ENCODE measurements around the gene SLC9A8.

The SLC9A8 gene

GRCh38 chr20:49865559-49865958 is 52.9 kb downstream of the SLC9A8 start:
- no peak for TF ChIP-seq CTCF (IDR thresholded peaks at IDR 0.05; ENCODE audit: poor library complexity, severe bottlenecking)
- peaks cover 25% of the 10 kb centered on the region for H3K36me3 ChIP-seq (ENCODE audit: low read depth)
- DNase-seq (ENCODE audit: low spot score) (no peak), ATAC-seq (ENCODE audit: low read depth) (no peak)
- no peaks in the 10 kb centered on the region for H3K27me3 ChIP-seq (ENCODE audit: insufficient read depth, poor library complexity, severe bottlenecking)
- H3K4me3 ChIP-seq (ENCODE audit: severe bottlenecking), result no peak overlapping the region
- H3K27ac ChIP-seq (ENCODE audit: poor library complexity, severe bottlenecking), result no peak overlapping the region
- H3K4me1 ChIP-seq (ENCODE audit: insufficient read depth, poor library complexity, severe bottlenecking), result no peaks in the 10 kb centered on the region
- H3K9me3 ChIP-seq (ENCODE audit: severe bottlenecking), result no peaks in the 10 kb centered on the region

DNA sequence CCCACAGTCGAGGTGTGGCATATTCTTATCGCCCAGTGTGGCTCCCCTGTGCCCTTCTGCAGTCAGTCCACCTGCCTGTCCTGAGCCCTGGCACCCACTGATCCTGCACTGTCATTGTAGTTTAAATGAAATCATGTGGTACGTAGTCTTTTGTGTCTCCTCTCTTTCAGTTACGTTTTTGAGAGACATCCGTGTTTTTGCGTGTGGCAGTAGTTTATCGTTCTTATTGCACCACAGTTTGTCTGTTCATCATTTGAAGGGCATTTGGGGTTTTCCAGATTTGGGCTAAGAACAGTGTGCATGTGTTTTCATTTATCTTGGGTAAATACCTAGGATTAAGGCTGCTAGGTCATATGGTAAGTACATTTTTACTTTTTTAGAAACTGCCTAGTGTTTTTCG is 53.4 kb downstream of the SLC9A8 start:
- TF ChIP-seq CTCF (IDR thresholded peaks at IDR 0.05; ENCODE audit: poor library complexity, severe bottlenecking), result no peak
- no peaks in the 10 kb centered on the region for H3K9me3 ChIP-seq (ENCODE audit: severe bottlenecking)
- ATAC-seq (ENCODE audit: low read depth), result no peak
- peaks cover 25% of the 10 kb centered on the region for H3K36me3 ChIP-seq (ENCODE audit: low read depth)
- DNase-seq (ENCODE audit: low spot score), result no peak
- H3K4me3 ChIP-seq (ENCODE audit: severe bottlenecking), result no peak overlapping the region
- no peaks in the 10 kb centered on the region for H3K4me1 ChIP-seq (ENCODE audit: insufficient read depth, poor library complexity, severe bottlenecking)
- H3K27me3 ChIP-seq (ENCODE audit: insufficient read depth, poor library complexity, severe bottlenecking), result no peaks in the 10 kb centered on the region
- H3K27ac ChIP-seq (ENCODE audit: poor library complexity, severe bottlenecking), result no peak overlapping the region

- H3K4me3 ChIP-seq (ENCODE audit: severe bottlenecking), result no peak overlapping the region
- ATAC-seq (ENCODE audit: low read depth), result no peak
- no peak overlapping the region for H3K27ac ChIP-seq (ENCODE audit: poor library complexity, severe bottlenecking)
- peaks cover 9% of the 10 kb centered on the region for H3K4me1 ChIP-seq (ENCODE audit: insufficient read depth, poor library complexity, severe bottlenecking)
- H3K36me3 ChIP-seq (ENCODE audit: low read depth), result peaks cover 27% of the 10 kb centered on the region
- no peaks in the 10 kb centered on the region for H3K27me3 ChIP-seq (ENCODE audit: insufficient read depth, poor library complexity, severe bottlenecking)
- DNase-seq (ENCODE audit: low spot score), result no peak
- no peaks in the 10 kb centered on the region for H3K9me3 ChIP-seq (ENCODE audit: severe bottlenecking)
- no peak for TF ChIP-seq CTCF (IDR thresholded peaks at IDR 0.05; ENCODE audit: poor library complexity, severe bottlenecking)
Observed at GRCh38 chr20:49867453-49868215, 55.0 kb downstream of the SLC9A8 start.

DNA sequence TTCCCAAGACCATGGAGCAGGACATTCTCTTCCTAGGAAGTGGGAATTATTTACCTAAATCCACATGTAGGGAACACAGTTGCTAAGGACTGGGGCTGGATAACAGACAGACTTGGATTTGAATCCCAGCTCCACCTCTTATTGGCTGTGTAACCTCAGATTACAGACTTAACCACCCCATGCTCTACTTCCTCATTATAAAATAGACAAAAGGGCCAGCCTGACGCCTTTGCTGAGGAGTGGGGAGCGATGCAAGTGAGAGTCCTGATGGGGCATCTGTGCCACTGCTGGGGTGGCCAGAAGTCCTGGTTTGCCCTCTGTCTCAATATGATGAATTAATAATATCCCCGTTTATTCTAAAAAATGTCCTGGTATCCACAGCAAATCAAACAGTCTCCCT is 55.9 kb downstream of the SLC9A8 start:
- Histone ChIP-seq H3K27ac (ENCODE audit: poor library complexity, severe bottlenecking) (no peak overlapping the region), H3K4me1 (ENCODE audit: insufficient read depth, poor library complexity, severe bottlenecking) (peaks cover 12% of the 10 kb centered on the region), H3K9me3 (ENCODE audit: severe bottlenecking) (no peaks in the 10 kb centered on the region), H3K36me3 (ENCODE audit: low read depth) (peaks cover 25% of the 10 kb centered on the region), H3K4me3 (ENCODE audit: severe bottlenecking) (no peak overlapping the region), H3K27me3 (ENCODE audit: insufficient read depth, poor library complexity, severe bottlenecking) (no peaks in the 10 kb centered on the region)
- no peak for ATAC-seq (ENCODE audit: low read depth)
- DNase-seq (ENCODE audit: low spot score), result no peak
- no peak for TF ChIP-seq CTCF (IDR thresholded peaks at IDR 0.05; ENCODE audit: poor library complexity, severe bottlenecking)

- no peak for DNase-seq (ENCODE audit: low spot score)
Observed at GRCh38 chr20:49868964-49869363, 56.3 kb downstream of the SLC9A8 start.

More at GRCh38 chr20:49868964-49869363, 56.3 kb downstream of the SLC9A8 start:
- Histone ChIP-seq H3K4me3 (ENCODE audit: severe bottlenecking) (no peak overlapping the region), H3K36me3 (ENCODE audit: low read depth) (peaks cover 25% of the 10 kb centered on the region), H3K27ac (ENCODE audit: poor library complexity, severe bottlenecking) (no peak overlapping the region), H3K27me3 (ENCODE audit: insufficient read depth, poor library complexity, severe bottlenecking) (no peaks in the 10 kb centered on the region), H3K9me3 (ENCODE audit: severe bottlenecking) (no peaks in the 10 kb centered on the region), H3K4me1 (ENCODE audit: insufficient read depth, poor library complexity, severe bottlenecking) (peaks cover 12% of the 10 kb centered on the region)
- ATAC-seq (ENCODE audit: low read depth), result no peak
- no peak for TF ChIP-seq CTCF (IDR thresholded peaks at IDR 0.05; ENCODE audit: poor library complexity, severe bottlenecking)

Measured in RWPE2 (cell line).